SK-N-MC (cell line): ENCODE results near the gene GUCY1A1.

Experiments
- DNase-seq: peaks from one replicate; pipeline ENCODE4 v3.0.0-alpha.2; 2011; ENCODE audit warnings: low read depth, low spot score
- H3K27ac ChIP-seq: fragments of 200-600 bp; sonication (generic); 2 replicates; pipeline ENCODE4 v1.5.1; 2016; ENCODE audit warnings: mixed run types
- H3K36me3 ChIP-seq: fragments of 200-600 bp; sonication (generic); 2 replicates; pipeline ENCODE4 v1.6.1; 2017; ENCODE audit warnings: antibody characterized with exemption, low read length, mixed read lengths; ENCODE audit not compliant: insufficient read depth
- H3K4me3 ChIP-seq: fragments of 200-600 bp; sonication (generic); 2 replicates; pipeline ENCODE4 v1.5.1; 2016
- H3K9ac ChIP-seq: fragments of 200-600 bp; sonication (generic); 2 replicates; pipeline ENCODE4 v1.8.0; 2017; ENCODE audit warnings: mixed run types, mixed read lengths; ENCODE audit not compliant: insufficient read length
- H3K9me3 ChIP-seq: fragments of 200-600 bp; sonication (generic); 2 replicates; pipeline ENCODE4 v1.6.1; 2017; ENCODE audit warnings: low read depth, mild to moderate bottlenecking, antibody characterized with exemption, low read length, moderate library complexity, mixed read lengths
- EZH2 ChIP-seq: fragments of 200-600 bp; sonication (generic); IDR thresholded peaks from one replicate; pipeline ENCODE4 v1.6.1; 2017; ENCODE audit warnings: antibody characterized with exemption
- FOXP2 ChIP-seq: optimal IDR thresholded peaks from 2 replicates; pipeline ENCODE3; 2011; ENCODE audit warnings: mild to moderate bottlenecking, moderate library complexity; ENCODE audit not compliant: insufficient read depth; ENCODE audit errors: extremely low read length, control extremely low read depth
- POLR2AphosphoS5 ChIP-seq: IDR thresholded peaks from 2 replicates; pipeline ENCODE4 v1.6.1; 2012; ENCODE audit warnings: mild to moderate bottlenecking, low read depth, low read length, borderline replicate concordance

Gene GUCY1A1

DNA sequence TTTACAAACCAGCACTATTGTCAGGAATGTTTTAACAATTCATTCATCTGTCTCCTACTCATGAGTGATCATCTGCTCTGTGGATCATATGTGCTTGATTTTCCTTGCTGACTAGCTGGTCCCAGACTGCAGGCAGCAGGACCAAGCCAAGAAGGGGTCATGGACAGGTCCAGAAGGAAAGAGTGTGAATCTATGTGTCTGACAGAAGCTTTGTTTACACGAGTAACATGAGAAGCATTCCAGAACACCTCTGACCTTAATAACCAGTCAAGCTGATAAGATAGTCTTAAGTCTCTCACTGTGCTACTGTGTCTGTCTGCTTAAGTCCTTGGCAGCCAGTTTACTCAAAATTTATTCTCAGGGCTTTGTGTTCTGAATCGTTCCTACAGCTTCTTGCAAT is 39.0 kb downstream of the GUCY1A1 start:
- Histone ChIP-seq H3K27ac (no peak overlapping the region), H3K9ac (no peak overlapping the region), H3K36me3 (no peaks in the 10 kb centered on the region), H3K4me3 (no peak overlapping the region), H3K9me3 (no peaks in the 10 kb centered on the region)
- DNase-seq, result no peak
- TF ChIP-seq FOXP2 (no peak), EZH2 (no peak), POLR2AphosphoS5 (no peak)

DNA sequence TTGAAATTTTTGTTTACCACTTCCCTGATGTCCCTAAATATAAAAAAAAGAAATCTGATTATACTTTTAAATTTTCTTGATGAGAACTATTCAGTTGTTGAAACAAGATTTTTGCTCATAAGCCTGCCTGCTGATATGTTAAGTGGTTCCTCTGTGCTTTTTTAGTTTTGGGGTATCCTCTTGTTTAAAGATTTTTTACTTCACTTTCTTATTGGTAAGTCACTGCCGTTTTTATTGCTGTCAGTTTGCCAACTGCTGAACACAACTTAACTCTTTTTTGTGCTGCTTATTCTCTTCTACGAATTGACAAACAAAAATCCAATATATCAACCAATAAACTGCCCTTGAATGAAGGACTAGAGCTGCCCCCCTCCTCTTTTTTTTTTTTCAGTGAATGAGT is 39.5 kb downstream of the GUCY1A1 start:
- H3K9me3 ChIP-seq, result no peaks in the 10 kb centered on the region
- no peak for TF ChIP-seq FOXP2
- TF ChIP-seq EZH2, result no peak
- no peak for TF ChIP-seq POLR2AphosphoS5
- H3K36me3 ChIP-seq, result no peaks in the 10 kb centered on the region
- no peak for DNase-seq
- H3K4me3 ChIP-seq, result no peak overlapping the region
- no peak overlapping the region for H3K9ac ChIP-seq
- H3K27ac ChIP-seq, result no peak overlapping the region

DNA sequence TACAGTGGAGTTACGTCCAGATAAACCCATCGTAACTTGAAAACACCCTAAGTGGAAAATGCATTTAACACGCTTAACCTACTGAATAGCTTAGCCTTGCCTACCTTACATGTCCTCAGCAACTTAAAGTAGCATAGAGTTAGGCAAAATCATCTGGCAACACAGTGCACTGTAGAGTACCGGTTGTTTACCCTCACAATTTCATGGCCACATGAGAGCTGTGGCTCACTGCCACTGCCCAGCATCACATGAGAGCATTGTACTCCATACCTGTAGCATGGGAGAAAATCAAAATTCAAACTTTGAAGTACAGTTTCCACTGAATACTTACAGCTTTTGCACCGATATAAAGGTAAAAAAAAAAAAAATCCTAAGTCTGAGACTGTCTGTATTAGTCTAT is 40.6 kb downstream of the GUCY1A1 start:
- H3K9me3 ChIP-seq, result no peaks in the 10 kb centered on the region
- no peak overlapping the region for H3K9ac ChIP-seq
- TF ChIP-seq POLR2AphosphoS5 (no peak), EZH2 (no peak), FOXP2 (no peak)
- DNase-seq, result no peak
- no peak overlapping the region for H3K27ac ChIP-seq
- no peak overlapping the region for H3K4me3 ChIP-seq
- no peaks in the 10 kb centered on the region for H3K36me3 ChIP-seq

DNA sequence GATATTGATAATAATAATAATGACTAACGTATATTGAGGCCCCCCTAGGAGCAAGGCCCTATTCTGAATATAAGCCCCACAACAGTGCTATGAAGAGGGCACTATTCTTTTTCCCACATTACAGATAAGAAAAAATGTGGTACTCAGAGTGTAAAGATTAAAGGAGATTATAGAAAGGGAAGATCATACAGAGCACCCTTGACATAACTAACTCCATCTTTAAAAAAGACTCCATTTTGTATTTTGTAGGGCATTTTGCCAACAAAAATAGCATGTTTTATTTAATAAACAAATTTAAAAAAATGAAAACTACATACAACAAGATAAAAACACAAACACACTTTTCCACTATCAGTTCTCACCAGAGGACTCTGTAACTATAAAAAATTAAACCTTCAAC is 42.1 kb downstream of the GUCY1A1 start:
- Histone ChIP-seq H3K9ac (no peak overlapping the region), H3K4me3 (no peak overlapping the region), H3K9me3 (no peaks in the 10 kb centered on the region), H3K27ac (no peak overlapping the region), H3K36me3 (no peaks in the 10 kb centered on the region)
- TF ChIP-seq POLR2AphosphoS5, result no peak
- TF ChIP-seq FOXP2, result no peak
- no peak for TF ChIP-seq EZH2
- no peak for DNase-seq

DNA sequence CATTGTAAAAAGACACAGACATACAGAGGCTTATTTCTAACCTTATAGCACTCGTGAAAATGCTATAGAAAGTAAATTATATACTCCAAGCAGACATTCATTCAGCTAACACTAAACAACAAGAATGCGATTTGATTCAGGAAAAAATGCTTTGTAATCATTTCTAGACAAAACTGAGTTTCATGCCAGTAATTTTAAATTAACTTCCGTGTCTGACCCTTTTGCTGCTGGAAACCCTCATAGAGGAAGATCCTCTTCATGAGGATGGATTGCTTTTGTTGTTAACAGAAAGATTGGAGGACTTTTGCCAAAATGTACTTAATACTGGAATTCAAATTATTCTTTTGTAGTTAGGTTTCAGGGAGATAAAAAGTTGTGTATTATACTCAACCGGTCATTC is 43.3 kb downstream of the GUCY1A1 start:
- Histone ChIP-seq H3K4me3 (no peak overlapping the region), H3K9ac (no peak overlapping the region), H3K27ac (no peak overlapping the region), H3K9me3 (no peaks in the 10 kb centered on the region), H3K36me3 (no peaks in the 10 kb centered on the region)
- TF ChIP-seq FOXP2 (no peak), EZH2 (no peak), POLR2AphosphoS5 (no peak)
- no peak for DNase-seq

DNA sequence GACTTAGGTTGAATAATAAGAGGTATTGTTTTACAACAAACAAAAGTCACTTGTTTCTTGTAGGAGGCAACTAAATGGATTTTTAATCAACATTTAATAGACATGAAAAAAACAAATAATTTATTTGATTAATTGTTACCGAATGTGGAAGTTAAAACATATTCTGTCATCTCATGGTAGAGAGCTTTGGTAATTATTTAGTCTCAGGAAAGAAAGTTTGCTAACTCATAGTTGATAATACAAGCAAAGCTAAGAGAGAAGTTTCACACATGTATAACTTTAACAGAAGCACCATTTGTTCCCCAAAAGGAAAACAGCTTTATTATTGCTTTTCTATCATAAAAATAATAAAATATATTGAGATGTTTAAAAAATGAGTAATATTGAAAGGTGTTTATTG is 44.9 kb downstream of the GUCY1A1 start:
- H3K9ac ChIP-seq, result no peak overlapping the region
- no peak overlapping the region for H3K4me3 ChIP-seq
- DNase-seq, result no peak
- no peak overlapping the region for H3K27ac ChIP-seq
- TF ChIP-seq FOXP2, result no peak
- no peaks in the 10 kb centered on the region for H3K36me3 ChIP-seq
- H3K9me3 ChIP-seq, result no peaks in the 10 kb centered on the region

DNA sequence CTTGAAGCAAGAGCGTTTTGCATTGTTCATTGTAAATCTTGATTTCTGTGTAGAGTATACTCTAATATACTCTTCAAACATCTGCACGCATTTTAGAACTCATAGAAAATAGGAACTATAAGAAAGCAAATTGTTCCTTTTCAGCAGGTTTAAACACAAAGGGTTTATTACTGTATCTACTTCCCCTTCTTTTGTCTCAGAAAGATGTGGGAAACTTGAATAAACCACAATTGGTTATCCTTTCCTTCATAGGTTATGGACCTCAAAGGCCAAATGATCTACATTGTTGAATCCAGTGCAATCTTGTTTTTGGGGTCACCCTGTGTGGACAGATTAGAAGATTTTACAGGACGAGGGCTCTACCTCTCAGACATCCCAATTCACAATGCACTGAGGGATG is 46.2 kb downstream of the GUCY1A1 start:
- Histone ChIP-seq H3K9me3 (no peaks in the 10 kb centered on the region), H3K9ac (no peak overlapping the region), H3K27ac (no peak overlapping the region), H3K36me3 (no peaks in the 10 kb centered on the region), H3K4me3 (no peak overlapping the region)
- TF ChIP-seq POLR2AphosphoS5, result no peak
- TF ChIP-seq FOXP2, result no peak
- no peak for TF ChIP-seq EZH2
- no peak for DNase-seq

DNA sequence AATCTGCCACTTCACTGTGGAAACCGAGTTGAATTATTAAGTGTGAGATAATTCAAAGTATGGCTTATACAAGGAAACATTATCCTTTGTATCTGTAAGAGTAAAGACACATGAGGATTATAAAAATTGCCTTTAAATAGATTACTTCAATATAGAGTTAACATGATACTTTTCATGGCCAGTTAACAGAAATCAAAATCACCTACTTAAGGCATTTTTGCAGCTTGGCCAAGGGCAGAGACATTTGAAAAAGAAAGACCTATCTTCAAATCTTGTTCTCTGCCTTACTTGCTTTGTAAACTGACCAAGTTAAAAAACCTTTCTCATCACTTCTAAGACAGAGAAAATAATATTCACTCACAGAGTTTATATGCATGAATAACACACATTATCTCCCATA is 47.3 kb downstream of the GUCY1A1 start:
- H3K4me3 ChIP-seq, result no peak overlapping the region
- no peaks in the 10 kb centered on the region for H3K36me3 ChIP-seq
- no peaks in the 10 kb centered on the region for H3K9me3 ChIP-seq
- TF ChIP-seq EZH2 (no peak), FOXP2 (no peak), POLR2AphosphoS5 (no peak)
- H3K27ac ChIP-seq, result no peak overlapping the region
- no peak overlapping the region for H3K9ac ChIP-seq
- DNase-seq, result no peak

DNA sequence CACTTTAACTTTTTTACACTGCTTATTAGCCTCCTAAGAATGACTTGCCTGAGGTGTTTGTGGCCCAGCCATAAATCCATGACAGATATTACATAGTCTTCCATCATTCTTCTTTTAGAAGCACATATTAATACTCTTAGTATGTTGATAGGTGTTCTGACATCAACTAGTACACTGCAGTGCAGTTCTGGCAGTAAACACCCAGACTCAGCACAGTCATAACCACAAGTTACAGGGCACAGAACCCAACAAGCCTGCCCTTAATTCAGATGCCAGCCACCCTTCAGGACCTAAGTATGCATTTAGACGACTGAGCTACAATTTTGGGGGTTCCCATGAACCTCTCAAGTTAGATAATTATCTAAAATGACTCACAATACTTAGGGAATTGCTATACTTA is 55.7 kb downstream of the GUCY1A1 start:
- TF ChIP-seq EZH2, result no peak
- no peak for TF ChIP-seq FOXP2
- no peak for TF ChIP-seq POLR2AphosphoS5
- Histone ChIP-seq H3K27ac (no peak overlapping the region), H3K36me3 (no peaks in the 10 kb centered on the region), H3K9ac (no peak overlapping the region), H3K9me3 (no peaks in the 10 kb centered on the region), H3K4me3 (no peak overlapping the region)
- no peak for DNase-seq
